H1 (cell line): ENCODE measurements around the gene ZSCAN18. TPM values are rescaled to one million over a fixed set of nuclear protein-coding genes. Genes with fewer than 3 reads are reported as not detected.

Source experiments
- CTCF ChIA-PET: fragments of 300-600 bp; sonication (Branson Sonifier 250); formaldehyde crosslinking; loops from one replicate; lab custom pipeline; 2021; ENCODE audit not compliant: partially characterized antibody; lab: Charles Lee
- POLR2A ChIA-PET: fragments of 300-600 bp; sonication (Branson Sonifier 250); formaldehyde crosslinking; loops from one replicate; lab custom pipeline; 2021; ENCODE audit warnings: inconsistent platforms; ENCODE audit not compliant: partially characterized antibody; lab: Charles Lee
- DNase-seq, 2 experiments: peaks; one replicate each; pipeline versions ENCODE4 v3.0.0 to v3.0.0-alpha.2; 2010 to 2022; ENCODE audit warnings: low spot score in 2 of 2, low read depth in 1 of 2, mixed read lengths in 1 of 2
- FAIRE-seq: peaks from 2 replicates; lab custom pipeline; 2011; peaks lifted over from hg19 to GRCh38; lab: Jason Lieb, UNC
- H2AFZ ChIP-seq: 2 replicates; pipeline ENCODE4 v1.8.1; 2012; ENCODE audit warnings: low read length, inconsistent platforms
- H2AK5ac ChIP-seq: 2 replicates; pipeline ENCODE4 v1.6.1; 2013; ENCODE audit warnings: low read depth, low read length
- H2BK120ac ChIP-seq: replicated peaks from 2 replicates; pipeline ENCODE3; 2013; ENCODE audit warnings: low read depth, low read length, inconsistent platforms
- H2BK12ac ChIP-seq: 2 replicates; pipeline ENCODE4 v1.6.1; 2013; ENCODE audit warnings: low read depth, low read length
- H2BK15ac ChIP-seq: 2 replicates; pipeline ENCODE4 v1.6.1; 2013; ENCODE audit warnings: low read length
- H2BK20ac ChIP-seq: 2 replicates; pipeline ENCODE4 v1.6.1; 2013; ENCODE audit warnings: low read length
- H2BK5ac ChIP-seq: 2 replicates; pipeline ENCODE4 v1.6.1; 2013; ENCODE audit warnings: low read depth, low read length
- H3K14ac ChIP-seq: 2 replicates; pipeline ENCODE4 v1.6.1; 2013; ENCODE audit warnings: inconsistent platforms; ENCODE audit not compliant: insufficient read length
- H3K18ac ChIP-seq: 2 replicates; pipeline ENCODE4 v1.6.1; 2013; ENCODE audit warnings: low read length; ENCODE audit errors: extremely low read depth
- H3K23ac ChIP-seq: 2 replicates; pipeline ENCODE4 v1.6.1; 2013; ENCODE audit warnings: inconsistent platforms; ENCODE audit not compliant: insufficient read length
- H3K23me2 ChIP-seq: 2 replicates; pipeline ENCODE4 v1.6.1; 2013; ENCODE audit warnings: low read depth, low read length
- H3K27ac ChIP-seq: 2 replicates; pipeline ENCODE4 v1.6.1; 2011; ENCODE audit warnings: low read depth, low read length, inconsistent platforms
- H3K27me3 ChIP-seq, 4 experiments: replicated peaks in 1 of 4; 1 replicate in 1 of 4; 2 replicates in 3 of 4; pipeline versions ENCODE4 v1.6.1 to v1.8.1; 2011 to 2013; ENCODE audit warnings: low read length in 3 of 4, mild to moderate bottlenecking in 3 of 4, inconsistent platforms in 2 of 4, mixed read lengths in 2 of 4, moderate library complexity in 1 of 4; ENCODE audit not compliant: control insufficient read depth in 3 of 4, insufficient read depth in 3 of 4; ENCODE audit errors: extremely low read depth in 1 of 4
- H3K36me3 ChIP-seq, 4 experiments: 2 replicates each; pipeline versions ENCODE4 v1.6.1 to v1.8.1; 2011 to 2013; ENCODE audit warnings: mild to moderate bottlenecking in 4 of 4, low read length in 3 of 4, moderate library complexity in 2 of 4, control low read depth in 1 of 4, inconsistent platforms in 1 of 4; ENCODE audit not compliant: insufficient read depth in 4 of 4, control insufficient read depth in 2 of 4
- H3K4ac ChIP-seq: replicated peaks from 2 replicates; pipeline ENCODE3; 2013; ENCODE audit warnings: low read length, low read depth, mixed read lengths, inconsistent platforms; ENCODE audit not compliant: insufficient read length
- H3K4me1 ChIP-seq, 4 experiments: replicated peaks in 1 of 4; 1 replicate in 1 of 4; 2 replicates in 3 of 4; pipeline versions ENCODE4 v1.6.1 to v1.8.1; 2011 to 2013; ENCODE audit warnings: low read length in 3 of 4, inconsistent platforms in 2 of 4, mixed read lengths in 1 of 4; ENCODE audit not compliant: insufficient read depth in 4 of 4, control insufficient read depth in 3 of 4
- H3K4me2 ChIP-seq, 2 experiments: 2 replicates each; pipeline versions ENCODE4 v1.6.1 to v1.8.1; 2011 to 2013; ENCODE audit warnings: low read depth in 2 of 2, low read length in 2 of 2, control low read depth in 1 of 2, inconsistent platforms in 1 of 2, mild to moderate bottlenecking in 1 of 2; ENCODE audit not compliant: insufficient read depth in 1 of 2
- H3K4me3 ChIP-seq, 4 experiments: fragments of 200-600, 300-600 bp in 1 of 4; sonication (generic), shearing (Covaris generic), sonication (Bioruptor Twin) in 1 of 4; 2 replicates each; pipeline versions ENCODE4 v1.5.1 to v1.8.1; 2011 to 2016; ENCODE audit warnings: low read length in 4 of 4, low read depth in 3 of 4, control low read depth in 2 of 4, inconsistent platforms in 2 of 4, mild to moderate bottlenecking in 2 of 4, mixed read lengths in 1 of 4, moderate library complexity in 1 of 4; ENCODE audit not compliant: insufficient read depth in 2 of 4; ENCODE audit errors: extremely low read depth in 1 of 4
- H3K56ac ChIP-seq: replicated peaks from 2 replicates; pipeline ENCODE3; 2013; ENCODE audit warnings: low read depth, mild to moderate bottlenecking, mixed read lengths, low read length, inconsistent platforms; ENCODE audit not compliant: insufficient read length
- H3K79me1 ChIP-seq: 2 replicates; pipeline ENCODE4 v1.6.1; 2013; ENCODE audit warnings: low read depth, low read length, control low read depth
- H3K79me2 ChIP-seq, 2 experiments: 2 replicates each; pipeline versions ENCODE4 v1.6.1 to v1.8.1; 2012 to 2013; ENCODE audit warnings: low read length in 2 of 2, mild to moderate bottlenecking in 2 of 2, inconsistent platforms in 1 of 2; ENCODE audit not compliant: insufficient read depth in 2 of 2, control insufficient read depth in 1 of 2
- H3K9ac ChIP-seq, 4 experiments: replicated peaks in 1 of 4; 1 replicate in 1 of 4; 2 replicates in 3 of 4; pipeline versions ENCODE4 v1.6.1 to v1.8.1; 2011 to 2013; ENCODE audit warnings: low read depth in 3 of 4, low read length in 3 of 4, control low read depth in 2 of 4, mild to moderate bottlenecking in 2 of 4, moderate library complexity in 2 of 4, inconsistent platforms in 1 of 4; ENCODE audit errors: extremely low read depth in 1 of 4
- H3K9me3 ChIP-seq, 2 experiments: 2 replicates each; pipeline versions ENCODE4 v1.6.1 to v1.8.1; 2012 to 2013; ENCODE audit warnings: mild to moderate bottlenecking in 2 of 2, moderate library complexity in 2 of 2, control low read depth in 1 of 2, inconsistent platforms in 1 of 2, low read depth in 1 of 2, low read length in 1 of 2, mixed read lengths in 1 of 2; ENCODE audit not compliant: insufficient read depth in 2 of 2
- H4K20me1 ChIP-seq, 2 experiments: replicated peaks in 1 of 2; 2 replicates each; pipeline versions ENCODE3 to v1.8.1; 2011 to 2013; ENCODE audit warnings: inconsistent platforms in 2 of 2, low read length in 2 of 2, mild to moderate bottlenecking in 1 of 2; ENCODE audit not compliant: insufficient read depth in 2 of 2, control insufficient read depth in 1 of 2
- H4K5ac ChIP-seq: 2 replicates; pipeline ENCODE4 v1.6.1; 2013; ENCODE audit warnings: low read length, low read depth, mixed read lengths, inconsistent platforms; ENCODE audit not compliant: insufficient read length
- H4K8ac ChIP-seq: 2 replicates; pipeline ENCODE4 v1.8.0; 2013; ENCODE audit warnings: mild to moderate bottlenecking, moderate library complexity, low read length, inconsistent platforms; ENCODE audit not compliant: insufficient read depth; ENCODE audit errors: extremely low read depth
- H4K91ac ChIP-seq: replicated peaks from 2 replicates; pipeline ENCODE3; 2013; ENCODE audit warnings: low read length, mixed read lengths, inconsistent platforms; ENCODE audit not compliant: insufficient read length
- JUN ChIP-seq: IDR thresholded peaks from 2 replicates; pipeline ENCODE4 v1.6.1; 2011; ENCODE audit warnings: low read depth, mild to moderate bottlenecking, improper control_type of control experiment, low read length
- NRF1 ChIP-seq: IDR thresholded peaks from 2 replicates; pipeline ENCODE4 v1.6.1; 2011; ENCODE audit warnings: mild to moderate bottlenecking, low read depth, low read length, improper control_type of control experiment
- SIX5 ChIP-seq: IDR thresholded peaks from 2 replicates; pipeline ENCODE4 v1.6.1; 2011; ENCODE audit warnings: mild to moderate bottlenecking, low read depth, low read length
- SP4 ChIP-seq: IDR thresholded peaks from 2 replicates; pipeline ENCODE4 v1.6.1; 2012; ENCODE audit warnings: low read length, inconsistent platforms
- WGBS, 2 experiments: shearing (Covaris generic) in 1 of 2; methylation state at CpG; one replicate each; pipeline versions ENCODE4 v1.1.6 to v1.1.7; 2013 to 2015; ENCODE audit warnings: low lambda C conversion rate in 2 of 2, mixed read lengths in 2 of 2, inconsistent platforms in 1 of 2, low coverage in 1 of 2, missing lambda C conversion rate in 1 of 2; ENCODE audit not compliant: insufficient replicate concordance in 2 of 2, insufficient coverage in 1 of 2, insufficient read length in 1 of 2; ENCODE audit errors: extremely low coverage in 1 of 2, missing lambda C conversion rate in 1 of 2; 5-methylcytosine and 5-hydroxymethylcytosine counted together
- polyA plus RNA-seq, 7 experiments: library from polyadenylated mRNA; depleted of rRNA in 3 of 7; stranded (reverse) in 5 of 7; unstranded in 2 of 7; fragments of >200 nt in 5 of 7; fragments of 200-250 nt in 2 of 7; gene quantifications; 1 replicate in 5 of 7; 2 replicates in 1 of 7; 4 replicates in 1 of 7; pipeline versions ENCODE4 v1.2.1 to v1.2.3, GENCODE V29; 2011 to 2013; ENCODE audit warnings: missing spikeins in 2 of 7, mixed read lengths in 2 of 7
- total RNA-seq: library from RNA; stranded (reverse); fragmentation: NEBNext Ultra II Directional; extraction: Animal tissue kit (Norgen Biotek cat#: 25700); gene quantifications from 2 replicates; pipeline ENCODE4 v1.2.1, GENCODE V29; 2021

The ZSCAN18 gene
- total and polyA plus RNA-seq, 2 of the 8 experiments (the other 6 are each of a cell fraction or from before 2014, with no cell fraction given) = 37.0 to 41.4 TPM

DNA sequence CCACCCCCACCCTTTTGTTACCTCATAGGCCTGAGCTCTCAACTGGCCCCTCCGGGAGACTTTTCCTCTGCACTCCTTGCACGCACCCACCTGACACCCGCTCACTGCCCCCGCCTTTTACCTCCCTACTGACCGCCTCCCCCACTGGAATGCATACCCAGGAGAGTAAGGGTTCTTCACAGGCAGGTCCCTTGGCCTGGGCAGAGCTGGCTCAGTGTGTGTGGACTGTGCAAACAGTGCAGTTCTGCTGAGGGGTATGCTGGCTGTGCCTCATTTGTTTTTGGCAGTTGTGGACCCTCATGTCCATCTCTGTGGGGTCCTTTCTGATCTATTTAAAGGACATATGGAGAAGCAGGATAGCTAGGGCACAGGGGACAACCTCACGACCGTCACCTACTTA is 5.0 kb downstream of the ZSCAN18 start:
- no peak for FAIRE-seq
- H2BK120ac ChIP-seq = no peak overlapping the region
- TF ChIP-seq SP4 (no peak), JUN (no peak), SIX5 (no peak), NRF1 (no peak)
- H3K4ac ChIP-seq = no peak overlapping the region
- no peaks in the 10 kb centered on the region for H3K27me3 ChIP-seq
- peaks cover 0 to 16% of the 10 kb centered on the region in 2 experiments; a peak in 1 of 4 replicates for H3K79me2 ChIP-seq
- ChIA-PET POLR2A (interaction anchor here (0.6 to 2.1 kb wide), 6 partner anchors 10 to 94 kb away, joined by 3 to 8 read pairs (median 4); no protein-coding TSS in a partner anchor), CTCF (interaction anchor here (0.7 to 5.8 kb wide), 6 partner anchors 36 to 117 kb away, joined by 3 to 43 read pairs (median 4); partner anchors contain the start of gene ZNF135)
- H2AK5ac ChIP-seq = no peak overlapping the region
- H2BK5ac ChIP-seq = no peak overlapping the region
- H3K9me3 ChIP-seq = no peaks in the 10 kb centered on the region
- no peak overlapping the region for H4K5ac ChIP-seq
- H3K4me1 ChIP-seq = 0 out of 7 replicates have a peak, but pooled peaks cover 0 to 6% (median 0%) of the 10 kb centered on the region in 4 experiments
- H3K36me3 ChIP-seq = peaks cover 0 to 10% (median 3%) of the 10 kb centered on the region in 4 experiments; a peak in 3 of 8 replicates
- no peaks in the 10 kb centered on the region for H3K23me2 ChIP-seq
- no peak overlapping the region for H3K14ac ChIP-seq
- H3K56ac ChIP-seq = no peak overlapping the region
- no peak for DNase-seq
- no peak overlapping the region for H2BK20ac ChIP-seq
- no peak overlapping the region for H2BK15ac ChIP-seq
- no peak overlapping the region for H4K8ac ChIP-seq
- H3K18ac ChIP-seq = no peak overlapping the region
- no peak overlapping the region for H3K9ac ChIP-seq
- H3K27ac ChIP-seq = no peak overlapping the region
- H3K23ac ChIP-seq = no peak overlapping the region
- WGBS, 2 experiments = 95% methylated on average over 7 of the region's 7 CpGs; no CpG with 5 or more reads in 1 of the 2 experiments
- H3K4me2 ChIP-seq = no peak overlapping the region
- no peak overlapping the region for H4K91ac ChIP-seq
- H4K20me1 ChIP-seq = peaks cover 0 to 3% of the 10 kb centered on the region in 2 experiments
- peaks cover 4% of the 10 kb centered on the region; the same call in 1 of the 2 replicates for H3K79me1 ChIP-seq
- H3K4me3 ChIP-seq = no peak overlapping the region
- H2BK12ac ChIP-seq = 0 out of 2 replicates have a peak overlapping the region, but pooled peaks have one; percentile 5
- H2AFZ ChIP-seq = no peak overlapping the region
